ENCODE data around the gene DNALI1.

DNALI1 gene

GRCh38 chr1:37596182-37596667 is 39.5 kb downstream of the DNALI1 start:
- no peak for DNase-seq

DNA sequence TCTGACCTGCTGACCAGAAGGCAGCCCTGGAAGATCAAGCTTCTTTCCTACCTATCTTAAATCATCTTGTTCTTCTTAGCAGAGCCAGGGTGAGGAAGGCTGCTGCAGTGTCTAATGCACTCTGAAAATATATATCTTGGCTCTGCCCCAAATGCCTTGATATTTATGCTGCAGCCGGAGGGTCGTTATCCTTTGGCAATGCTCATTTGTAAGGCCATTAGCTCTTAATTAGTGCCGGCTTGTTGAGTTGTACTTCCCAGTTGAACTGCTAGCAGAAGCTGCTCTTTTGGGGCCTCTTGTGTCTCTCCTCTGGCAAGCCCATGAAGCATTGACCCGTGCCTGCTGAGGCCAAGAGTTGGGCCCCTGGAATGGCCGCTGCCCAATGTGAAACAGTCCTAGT is 43.2 kb downstream of the DNALI1 start:
- peak; percentile 8 for DNase-seq

DNA sequence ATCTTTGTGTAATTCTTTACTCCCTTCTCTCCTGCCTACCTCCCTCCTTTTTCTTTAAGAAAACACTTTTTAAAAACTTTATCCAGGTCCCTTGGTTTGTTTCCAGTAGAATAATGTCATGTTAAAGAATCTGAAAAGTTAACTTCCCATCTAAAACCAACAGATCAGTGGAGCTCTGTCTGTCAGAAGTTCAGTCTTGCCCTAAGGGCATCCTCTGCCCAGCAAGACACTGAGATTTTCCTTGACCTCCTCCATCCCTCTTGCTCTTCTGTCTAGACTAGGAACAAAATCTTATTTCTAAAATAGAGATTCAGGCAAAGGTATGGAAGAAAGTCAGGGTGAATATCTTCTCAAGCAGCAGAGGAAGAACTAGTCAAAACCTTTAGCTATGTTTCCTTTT is 44.7 kb downstream of the DNALI1 start:
- DNase-seq = no peak

GRCh38 chr1:37602750-37603694 is 46.3 kb downstream of the DNALI1 start:
- DNase-seq = peak; percentile 19

DNA sequence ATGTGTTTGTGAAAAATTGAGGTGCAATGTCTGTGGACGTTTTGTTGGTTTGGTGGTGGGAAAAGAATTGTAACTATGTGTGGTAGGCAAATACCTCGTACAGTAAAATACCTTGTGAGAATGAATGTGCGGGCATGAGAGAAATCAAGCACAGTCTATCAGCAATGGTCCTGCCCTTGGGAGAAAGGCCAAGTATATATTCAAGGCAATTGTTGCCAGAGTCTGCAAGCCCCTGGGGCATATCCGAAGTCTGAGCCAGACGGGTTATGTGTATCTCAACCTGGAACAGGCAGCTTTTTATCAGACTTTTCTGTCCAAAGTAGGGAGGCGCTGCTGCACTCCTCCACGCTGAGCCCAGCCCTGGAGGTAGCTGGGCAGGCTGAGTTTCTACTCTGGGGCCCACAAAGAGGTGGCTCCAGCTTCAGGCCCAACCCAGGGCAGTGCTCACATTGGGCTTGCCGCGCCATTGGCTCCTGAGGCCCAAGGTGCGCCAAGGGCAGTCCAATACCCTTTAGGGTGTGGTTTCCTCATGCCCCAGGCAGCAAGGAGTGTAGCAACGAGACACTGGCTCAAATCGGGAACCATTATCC is 48.4 kb downstream of the DNALI1 start:
- DNase-seq = no peak

DNA sequence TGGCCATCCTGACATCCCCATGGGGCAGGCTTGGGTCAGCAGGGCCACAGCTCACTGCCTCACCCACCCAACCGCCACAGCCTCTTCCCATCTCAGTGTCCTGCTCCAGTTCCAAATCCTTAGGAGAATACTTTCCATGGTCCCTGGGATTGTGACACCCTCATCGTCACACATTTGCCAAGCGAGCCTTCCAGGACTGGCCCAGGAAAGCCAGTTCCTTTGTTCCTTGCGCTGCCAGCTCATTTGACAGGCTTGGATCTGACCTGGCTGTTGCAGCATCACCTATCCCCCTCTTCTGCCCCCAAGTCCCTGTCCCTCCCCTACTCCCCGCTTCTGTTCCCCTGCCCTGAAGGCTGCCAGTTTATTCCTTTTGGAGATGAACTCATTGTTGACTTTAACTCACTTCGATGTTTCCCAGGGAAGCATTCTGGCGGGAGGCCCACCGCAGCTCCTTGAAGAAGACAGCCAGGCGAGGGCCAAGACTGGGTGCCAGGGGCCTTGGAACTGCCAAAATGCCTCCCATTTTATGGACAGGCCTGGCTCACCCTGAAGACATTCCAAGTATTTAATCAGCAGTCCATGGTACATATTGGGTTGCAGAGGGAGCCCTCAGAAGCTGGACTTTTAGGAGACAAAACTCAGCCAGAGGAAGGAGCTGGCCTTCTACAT is 49.2 kb downstream of the DNALI1 start:
- no peak for DNase-seq

DNA sequence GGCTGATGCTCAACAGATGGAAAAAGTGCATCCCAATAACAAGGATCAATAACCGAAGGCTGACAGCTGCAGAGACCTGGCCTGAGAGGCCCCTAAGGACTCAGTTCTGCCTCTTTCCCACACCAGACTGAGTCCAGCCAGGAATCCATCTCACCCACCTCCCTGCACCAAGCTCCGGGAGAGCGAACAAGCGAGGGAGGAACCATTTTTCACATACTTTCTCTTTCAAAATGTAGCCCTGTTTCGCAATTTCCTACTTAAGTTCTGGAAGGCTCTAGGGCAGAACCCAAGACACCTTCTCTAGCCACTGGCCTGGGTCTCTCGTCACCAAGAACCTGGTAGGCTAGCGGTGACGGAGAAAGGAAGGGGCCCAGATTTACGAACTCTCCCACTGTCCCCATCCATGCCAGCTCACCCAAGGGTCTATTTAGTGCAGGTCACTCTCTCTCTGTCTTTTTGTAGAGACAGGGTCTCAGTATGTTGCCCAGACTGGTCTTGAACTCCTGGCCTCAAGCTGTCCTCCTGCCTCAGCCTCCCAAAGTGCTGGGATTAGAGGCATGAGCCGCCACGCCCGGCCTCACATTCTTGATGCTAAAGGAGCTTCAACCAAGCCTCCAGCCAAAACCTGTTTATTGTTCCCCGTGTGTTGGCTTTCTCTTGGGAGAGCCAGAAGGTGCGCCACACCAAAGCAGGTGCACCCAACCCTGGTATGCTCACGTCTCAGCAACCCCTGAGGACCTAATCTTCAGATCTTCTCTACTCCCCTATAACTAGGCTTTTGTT is 49.9 kb downstream of the DNALI1 start:
- no peak for DNase-seq

DNA sequence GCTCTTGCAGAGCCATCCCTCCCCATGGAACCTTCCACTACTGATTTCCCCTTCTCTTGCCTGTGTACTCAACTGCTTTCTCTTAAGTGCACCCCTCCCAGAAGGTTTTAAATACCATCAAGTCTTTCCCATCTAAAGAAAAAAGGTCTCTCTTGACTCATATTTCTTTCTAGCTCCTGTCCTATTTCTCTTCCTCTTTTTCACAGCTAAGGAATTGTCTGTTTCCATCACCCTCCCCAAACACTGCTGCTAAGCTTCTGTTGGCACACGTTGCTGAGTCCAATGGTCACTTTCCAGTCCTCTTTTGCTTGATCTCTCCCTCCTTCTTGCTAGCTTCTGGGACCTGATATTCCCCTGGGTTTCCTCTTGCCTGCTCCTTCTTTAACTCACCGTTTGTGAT is 52.3 kb downstream of the DNALI1 start:
- DNase-seq = no peak

- no peak for DNase-seq
These were observed 53.3 kb downstream of the DNALI1 start for GRCh38 chr1:37609994-37610393.

DNA sequence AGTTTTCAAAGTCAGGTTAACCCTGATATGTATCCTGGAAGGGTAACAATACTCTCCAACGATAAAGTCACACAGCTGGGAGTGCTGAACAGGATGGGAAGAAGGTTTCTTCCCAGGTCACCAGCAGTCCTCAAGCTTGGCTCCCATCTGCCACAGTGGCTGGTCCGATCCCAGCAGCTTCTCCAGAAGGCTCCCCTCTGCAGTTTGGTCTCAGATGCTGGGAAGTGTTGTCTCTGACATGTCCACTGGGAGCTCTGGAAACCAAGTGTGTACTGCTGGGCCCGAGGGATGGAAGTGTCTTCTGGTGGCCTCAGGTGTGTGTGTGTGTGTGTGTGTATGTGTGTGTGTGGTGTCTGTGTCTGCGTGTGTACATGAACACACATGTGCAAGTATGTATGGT is 55.4 kb downstream of the DNALI1 start:
- DNase-seq = no peak

DNA sequence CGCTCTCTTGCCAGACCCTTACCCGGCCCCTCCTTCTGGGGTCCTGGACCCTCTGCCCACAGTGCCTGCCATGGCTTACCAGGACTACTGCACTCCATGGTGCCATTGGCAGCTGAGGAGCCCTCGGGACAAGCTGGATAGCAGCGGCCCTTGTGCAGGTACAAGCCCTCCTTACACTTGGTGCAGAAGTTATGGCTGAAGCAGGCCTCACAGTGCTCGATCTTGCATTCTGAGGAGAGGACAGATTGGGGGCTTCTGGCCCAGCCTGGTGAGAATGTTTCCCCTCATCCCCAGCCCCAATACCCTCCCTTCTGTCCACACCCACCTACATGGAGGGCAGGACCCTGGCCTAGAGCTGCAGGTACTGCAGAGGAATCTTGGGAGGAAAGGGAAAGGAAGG is 57.4 kb downstream of the DNALI1 start:
- DNase-seq = no peak

GRCh38 chr1:37616330-37616729 is 59.6 kb downstream of the DNALI1 start:
- DNase-seq = no peak

Data from right kidney (tissue), 1 donor.